HEK293 (cell line): ENCODE data around the gene PRKAG2.

Experiments used
- HOXA7 ChIP-seq: sonication (generic); formaldehyde crosslinking; IDR thresholded peaks from 2 replicates; pipeline ENCODE4 v1.8.1; 2022; ENCODE audit warnings: missing genetic modification reagents, borderline replicate concordance
- IKZF3 ChIP-seq: fragments of 450-650 bp; IDR thresholded peaks from 2 replicates; pipeline ENCODE4 v1.5.0; 2018; ENCODE audit warnings: missing biosample characterization, mild to moderate bottlenecking, missing genetic modification characterization, moderate library complexity
- KLF7 ChIP-seq: fragments of 450-650 bp; formaldehyde crosslinking; IDR thresholded peaks from 2 replicates; pipeline ENCODE4 v1.5.1; 2016; ENCODE audit warnings: missing biosample characterization, missing genetic modification characterization, borderline replicate concordance
- PRDM1 ChIP-seq: fragments of 450-650 bp; formaldehyde crosslinking; IDR thresholded peaks from 2 replicates; pipeline ENCODE4; 2016; ENCODE audit warnings: missing biosample characterization, missing genetic modification characterization
- RBAK ChIP-seq: fragments of 450-650 bp; formaldehyde crosslinking; IDR thresholded peaks from 2 replicates; pipeline ENCODE4 v1.5.1; 2016; ENCODE audit warnings: missing biosample characterization, missing genetic modification characterization
- SCRT2 ChIP-seq: fragments of 450-650 bp; formaldehyde crosslinking; IDR thresholded peaks from 2 replicates; pipeline ENCODE4 v1.5.1; 2016; ENCODE audit warnings: missing biosample characterization, missing genetic modification characterization
- SP7 ChIP-seq: fragments of 450-650 bp; formaldehyde crosslinking; IDR thresholded peaks from 2 replicates; pipeline ENCODE4 v1.5.1; 2016; ENCODE audit warnings: missing biosample characterization, missing genetic modification characterization
- TCF7L2 ChIP-seq: IDR thresholded peaks from 2 replicates; pipeline ENCODE4 v1.6.1; 2011; ENCODE audit warnings: low read depth, mild to moderate bottlenecking, inconsistent platforms, low read length, moderate library complexity, borderline replicate concordance
- WT1 ChIP-seq: fragments of 450-650 bp; formaldehyde crosslinking; IDR thresholded peaks from 2 replicates; pipeline ENCODE4 v1.5.1; 2016; ENCODE audit warnings: missing biosample characterization, missing genetic modification characterization
- ZBTB48 ChIP-seq: fragments of 450-650 bp; formaldehyde crosslinking; IDR thresholded peaks from 2 replicates; pipeline ENCODE4 v1.5.1; 2016; ENCODE audit warnings: missing biosample characterization, missing genetic modification characterization
- ZBTB8A ChIP-seq: fragments of 450-650 bp; formaldehyde crosslinking; IDR thresholded peaks from 2 replicates; pipeline ENCODE4 v1.5.1; 2016; ENCODE audit warnings: missing biosample characterization, missing genetic modification characterization
- ZFP37 ChIP-seq: fragments of 450-650 bp; formaldehyde crosslinking; IDR thresholded peaks from 2 replicates; pipeline ENCODE4 v1.5.1; 2016; ENCODE audit warnings: missing biosample characterization, missing genetic modification characterization
- ZNF112 ChIP-seq: fragments of 450-650 bp; formaldehyde crosslinking; IDR thresholded peaks from 2 replicates; pipeline ENCODE4 v1.5.0; 2017; ENCODE audit warnings: missing biosample characterization, missing genetic modification characterization
- ZNF155 ChIP-seq: fragments of 450-650 bp; formaldehyde crosslinking; IDR thresholded peaks from 2 replicates; pipeline ENCODE4 v1.5.1; 2016; ENCODE audit warnings: missing biosample characterization, missing genetic modification characterization
- ZNF174 ChIP-seq: fragments of 450-650 bp; formaldehyde crosslinking; IDR thresholded peaks from 2 replicates; pipeline ENCODE4 v1.5.0; 2017; ENCODE audit warnings: missing biosample characterization, mild to moderate bottlenecking, missing genetic modification characterization
- ZNF184 ChIP-seq: fragments of 450-650 bp; IDR thresholded peaks from 2 replicates; pipeline ENCODE4 v1.5.1; 2018; ENCODE audit warnings: missing biosample characterization, mild to moderate bottlenecking, missing genetic modification characterization
- ZNF211 ChIP-seq: fragments of 450-650 bp; formaldehyde crosslinking; IDR thresholded peaks from 2 replicates; pipeline ENCODE4 v1.5.1; 2016; ENCODE audit warnings: low read depth, missing biosample characterization, missing genetic modification characterization
- ZNF239 ChIP-seq: fragments of 450-650 bp; formaldehyde crosslinking; IDR thresholded peaks from 2 replicates; pipeline ENCODE4 v1.5.1; 2016; ENCODE audit warnings: missing biosample characterization, missing genetic modification characterization
- ZNF266 ChIP-seq: fragments of 450-650 bp; formaldehyde crosslinking; IDR thresholded peaks from 2 replicates; pipeline ENCODE4 v1.5.1; 2016; ENCODE audit warnings: missing biosample characterization, missing genetic modification characterization, low read depth
- ZNF274 ChIP-seq, 2 experiments: fragments of 200-500 bp in 1 of 2; fragments of 450-650 bp in 1 of 2; sonication (Bioruptor generic) in 1 of 2; formaldehyde crosslinking in 1 of 2; IDR thresholded peaks; 2 replicates each; pipeline versions ENCODE4 v1.5.1 to v1.6.1; 2014 to 2016; ENCODE audit warnings: borderline replicate concordance in 1 of 2, inconsistent platforms in 1 of 2, low read length in 1 of 2, missing biosample characterization in 1 of 2, missing genetic modification characterization in 1 of 2
- ZNF37A ChIP-seq: fragments of 450-650 bp; IDR thresholded peaks from 2 replicates; pipeline ENCODE4 v1.5.1; 2018; ENCODE audit warnings: missing biosample characterization, missing genetic modification characterization
- ZNF549 ChIP-seq: fragments of 450-650 bp; IDR thresholded peaks from 2 replicates; pipeline ENCODE4 v1.5.1; 2018; ENCODE audit warnings: missing biosample characterization, missing genetic modification characterization, mild to moderate bottlenecking, inconsistent platforms, moderate library complexity
- ZNF555 ChIP-seq: fragments of 450-650 bp; formaldehyde crosslinking; conservative IDR thresholded peaks from 2 replicates; pipeline ENCODE4 v1.5.1; 2017; ENCODE audit warnings: missing biosample characterization, mild to moderate bottlenecking, missing genetic modification characterization, inconsistent platforms
- ZNF600 ChIP-seq: fragments of 450-650 bp; formaldehyde crosslinking; IDR thresholded peaks from 2 replicates; pipeline ENCODE4 v1.5.1; 2016; ENCODE audit warnings: missing biosample characterization, missing genetic modification characterization
- ZNF654 ChIP-seq: fragments of 450-650 bp; formaldehyde crosslinking; IDR thresholded peaks from 2 replicates; pipeline ENCODE4 v1.5.1; 2016; ENCODE audit warnings: low read depth, missing biosample characterization, missing genetic modification characterization
- ZNF677 ChIP-seq: fragments of 450-650 bp; IDR thresholded peaks from 2 replicates; pipeline ENCODE4 v1.5.0; 2018; ENCODE audit warnings: missing biosample characterization, mild to moderate bottlenecking, missing genetic modification characterization, moderate library complexity
- ZNF792 ChIP-seq: fragments of 450-650 bp; formaldehyde crosslinking; IDR thresholded peaks from 2 replicates; pipeline ENCODE4 v1.5.1; 2016; ENCODE audit warnings: missing biosample characterization, missing genetic modification characterization
- ZNF843 ChIP-seq: fragments of 450-650 bp; formaldehyde crosslinking; IDR thresholded peaks from 2 replicates; pipeline ENCODE4 v1.5.1; 2016; ENCODE audit warnings: missing biosample characterization, missing genetic modification characterization
- ZSCAN16 ChIP-seq: fragments of 450-650 bp; formaldehyde crosslinking; IDR thresholded peaks from 2 replicates; pipeline ENCODE4 v1.5.1; 2016; ENCODE audit warnings: missing biosample characterization, missing genetic modification characterization
- ZSCAN30 ChIP-seq: fragments of 450-650 bp; IDR thresholded peaks from 2 replicates; pipeline ENCODE4 v1.5.1; 2018; ENCODE audit warnings: missing biosample characterization, mild to moderate bottlenecking, missing genetic modification characterization, moderate library complexity
- TF ChIP-seq, protein P1 (sequence below): fragments of 450-650 bp; formaldehyde crosslinking; IDR thresholded peaks from 2 replicates; pipeline ENCODE4 v1.5.1; 2016; ENCODE audit warnings: missing biosample characterization, missing genetic modification characterization
- TF ChIP-seq, protein P2 (sequence below): fragments of 450-650 bp; formaldehyde crosslinking; IDR thresholded peaks from 2 replicates; pipeline ENCODE4 v1.5.1; 2016; ENCODE audit warnings: missing biosample characterization, missing genetic modification characterization, low read depth
- TF ChIP-seq, protein P3 (sequence below): fragments of 450-650 bp; formaldehyde crosslinking; IDR thresholded peaks from 2 replicates; pipeline ENCODE4 v1.5.1; 2016; ENCODE audit warnings: missing biosample characterization, missing genetic modification characterization, low read depth
- TF ChIP-seq, protein P4 (sequence below): fragments of 450-650 bp; formaldehyde crosslinking; IDR thresholded peaks from 2 replicates; pipeline ENCODE4 v1.5.1; 2016; ENCODE audit warnings: missing biosample characterization, missing genetic modification characterization

Gene PRKAG2

DNA sequence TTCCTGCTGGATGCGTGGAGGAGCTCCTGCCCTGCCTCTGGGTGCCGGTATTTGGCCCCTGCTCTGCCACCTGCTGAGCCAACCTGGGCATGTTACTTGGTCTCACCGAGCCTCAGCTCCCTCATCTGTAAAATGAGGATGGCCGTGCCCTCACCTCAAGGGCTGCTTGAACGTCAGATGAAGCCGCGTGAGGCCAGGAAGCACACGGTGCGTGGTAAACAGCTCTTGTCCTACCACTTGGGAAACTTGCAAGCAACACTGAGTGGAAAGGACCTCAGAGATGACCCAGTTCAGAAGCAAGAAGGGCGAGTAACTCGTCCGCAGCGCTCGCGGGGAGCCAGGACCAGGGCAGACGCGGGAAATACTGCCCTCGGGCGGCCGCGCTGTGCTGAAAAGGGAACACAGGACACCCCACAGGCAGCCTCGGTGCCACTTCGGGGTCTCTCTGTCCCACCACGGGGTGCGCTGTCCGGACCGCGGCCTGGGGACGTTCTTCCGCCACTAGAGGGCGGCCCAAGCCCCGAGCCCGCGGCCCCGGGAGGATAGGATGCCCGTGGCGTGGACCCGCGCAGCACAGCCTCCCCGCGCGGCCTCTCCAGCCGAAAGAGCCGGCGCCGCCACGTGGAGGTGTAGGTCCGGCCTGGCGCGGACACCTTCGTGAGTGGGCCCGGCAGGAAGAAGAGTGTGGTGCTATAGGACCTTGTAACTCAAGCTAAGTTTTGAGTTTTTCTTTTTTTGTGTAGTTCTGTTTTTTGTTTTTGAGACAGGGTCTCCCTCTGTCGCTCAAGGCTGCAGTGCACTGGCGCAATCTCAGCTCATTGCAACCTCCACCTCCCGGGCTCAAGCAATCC, 94.1 kb downstream of the PRKAG2 start (continued):
- TF ChIP-seq ZNF174 (no peak), ZBTB48 (no peak), SCRT2 (tag by site-specific recombination) (peak; percentile 62; the same call in 1 of the 2 replicates), ZNF792 (tag by site-specific recombination) (no peak), ZNF843 (tag by site-specific recombination) (no peak), ZNF239 (tag by site-specific recombination) (no peak), WT1 (tag by site-specific recombination) (0 out of 2 replicates have a peak, but pooled peaks have one; percentile 24), ZNF266 (tag by site-specific recombination) (no peak), ZFP37 (0 out of 2 replicates have a peak, but pooled peaks have one; percentile 74), ZBTB8A (no peak), PRDM1 (no peak), ZNF155 (tag by site-specific recombination) (no peak), ZNF677 (tag by site-specific recombination) (peak; percentile 0; the same call in 1 of the 2 replicates), ZNF274 (IDR thresholded peaks at IDR 0.05; ENCODE audit: low read length) (no peak), ZNF274 (tag by site-specific recombination; IDR thresholded peaks at IDR 0.05; ENCODE audit: borderline replicate concordance) (no peak), HOXA7 (no peak), ZNF549 (tag by site-specific recombination) (no peak), ZNF555 (tag by site-specific recombination) (no peak), RBAK (tag by site-specific recombination) (no peak), ZNF37A (tag by site-specific recombination) (no peak), IKZF3 (tag by site-specific recombination) (no peak), ZNF184 (tag by site-specific recombination) (no peak), ZNF654 (peak; percentile 66), SP7 (tag by site-specific recombination) (peak; percentile 62), KLF7 (tag by site-specific recombination) (no peak), ZSCAN16 (no peak), ZSCAN30 (tag by site-specific recombination) (peak; percentile 83), ZNF211 (no peak), TCF7L2 (no peak), ZNF600 (tag by site-specific recombination) (no peak; the same call in 1 of the 2 replicates), ZNF112 (tag by site-specific recombination) (no peak)
- TF ChIP-seq, protein P1, sequence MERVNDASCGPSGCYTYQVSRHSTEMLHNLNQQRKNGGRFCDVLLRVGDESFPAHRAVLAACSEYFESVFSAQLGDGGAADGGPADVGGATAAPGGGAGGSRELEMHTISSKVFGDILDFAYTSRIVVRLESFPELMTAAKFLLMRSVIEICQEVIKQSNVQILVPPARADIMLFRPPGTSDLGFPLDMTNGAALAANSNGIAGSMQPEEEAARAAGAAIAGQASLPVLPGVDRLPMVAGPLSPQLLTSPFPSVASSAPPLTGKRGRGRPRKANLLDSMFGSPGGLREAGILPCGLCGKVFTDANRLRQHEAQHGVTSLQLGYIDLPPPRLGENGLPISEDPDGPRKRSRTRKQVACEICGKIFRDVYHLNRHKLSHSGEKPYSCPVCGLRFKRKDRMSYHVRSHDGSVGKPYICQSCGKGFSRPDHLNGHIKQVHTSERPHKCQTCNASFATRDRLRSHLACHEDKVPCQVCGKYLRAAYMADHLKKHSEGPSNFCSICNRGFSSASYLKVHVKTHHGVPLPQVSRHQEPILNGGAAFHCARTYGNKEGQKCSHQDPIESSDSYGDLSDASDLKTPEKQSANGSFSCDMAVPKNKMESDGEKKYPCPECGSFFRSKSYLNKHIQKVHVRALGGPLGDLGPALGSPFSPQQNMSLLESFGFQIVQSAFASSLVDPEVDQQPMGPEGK (tag by site-specific recombination), result peak; percentile 28; the same call in 1 of the 2 replicates
- TF ChIP-seq, protein P2, sequence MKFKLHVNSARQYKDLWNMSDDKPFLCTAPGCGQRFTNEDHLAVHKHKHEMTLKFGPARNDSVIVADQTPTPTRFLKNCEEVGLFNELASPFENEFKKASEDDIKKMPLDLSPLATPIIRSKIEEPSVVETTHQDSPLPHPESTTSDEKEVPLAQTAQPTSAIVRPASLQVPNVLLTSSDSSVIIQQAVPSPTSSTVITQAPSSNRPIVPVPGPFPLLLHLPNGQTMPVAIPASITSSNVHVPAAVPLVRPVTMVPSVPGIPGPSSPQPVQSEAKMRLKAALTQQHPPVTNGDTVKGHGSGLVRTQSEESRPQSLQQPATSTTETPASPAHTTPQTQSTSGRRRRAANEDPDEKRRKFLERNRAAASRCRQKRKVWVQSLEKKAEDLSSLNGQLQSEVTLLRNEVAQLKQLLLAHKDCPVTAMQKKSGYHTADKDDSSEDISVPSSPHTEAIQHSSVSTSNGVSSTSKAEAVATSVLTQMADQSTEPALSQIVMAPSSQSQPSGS (tag by site-specific recombination), result no peak
- TF ChIP-seq, protein P3, sequence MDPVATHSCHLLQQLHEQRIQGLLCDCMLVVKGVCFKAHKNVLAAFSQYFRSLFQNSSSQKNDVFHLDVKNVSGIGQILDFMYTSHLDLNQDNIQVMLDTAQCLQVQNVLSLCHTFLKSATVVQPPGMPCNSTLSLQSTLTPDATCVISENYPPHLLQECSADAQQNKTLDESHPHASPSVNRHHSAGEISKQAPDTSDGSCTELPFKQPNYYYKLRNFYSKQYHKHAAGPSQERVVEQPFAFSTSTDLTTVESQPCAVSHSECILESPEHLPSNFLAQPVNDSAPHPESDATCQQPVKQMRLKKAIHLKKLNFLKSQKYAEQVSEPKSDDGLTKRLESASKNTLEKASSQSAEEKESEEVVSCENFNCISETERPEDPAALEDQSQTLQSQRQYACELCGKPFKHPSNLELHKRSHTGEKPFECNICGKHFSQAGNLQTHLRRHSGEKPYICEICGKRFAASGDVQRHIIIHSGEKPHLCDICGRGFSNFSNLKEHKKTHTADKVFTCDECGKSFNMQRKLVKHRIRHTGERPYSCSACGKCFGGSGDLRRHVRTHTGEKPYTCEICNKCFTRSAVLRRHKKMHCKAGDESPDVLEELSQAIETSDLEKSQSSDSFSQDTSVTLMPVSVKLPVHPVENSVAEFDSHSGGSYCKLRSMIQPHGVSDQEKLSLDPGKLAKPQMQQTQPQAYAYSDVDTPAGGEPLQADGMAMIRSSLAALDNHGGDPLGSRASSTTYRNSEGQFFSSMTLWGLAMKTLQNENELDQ, result no peak
- TF ChIP-seq, protein P4, sequence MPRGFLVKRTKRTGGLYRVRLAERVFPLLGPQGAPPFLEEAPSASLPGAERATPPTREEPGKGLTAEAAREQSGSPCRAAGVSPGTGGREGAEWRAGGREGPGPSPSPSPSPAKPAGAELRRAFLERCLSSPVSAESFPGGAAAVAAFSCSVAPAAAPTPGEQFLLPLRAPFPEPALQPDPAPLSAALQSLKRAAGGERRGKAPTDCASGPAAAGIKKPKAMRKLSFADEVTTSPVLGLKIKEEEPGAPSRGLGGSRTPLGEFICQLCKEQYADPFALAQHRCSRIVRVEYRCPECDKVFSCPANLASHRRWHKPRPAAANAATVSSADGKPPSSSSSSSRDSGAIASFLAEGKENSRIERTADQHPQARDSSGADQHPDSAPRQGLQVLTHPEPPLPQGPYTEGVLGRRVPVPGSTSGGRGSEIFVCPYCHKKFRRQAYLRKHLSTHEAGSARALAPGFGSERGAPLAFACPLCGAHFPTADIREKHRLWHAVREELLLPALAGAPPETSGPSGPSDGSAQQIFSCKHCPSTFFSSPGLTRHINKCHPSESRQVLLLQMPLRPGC (tag by site-specific recombination), result no peak
